ENCODE results near the gene FAM53A. TPM values are rescaled to one million over a fixed set of nuclear protein-coding genes. Genes with fewer than 3 reads are reported as not detected.

Gene FAM53A
- total and polyA plus RNA-seq, 2 experiments from 2014 or later = 4.7 to 6.8 TPM

- H3K27ac ChIP-seq = no peak overlapping the region
- H3K36me3 ChIP-seq (replicated peaks; ENCODE audit: insufficient read depth, low read depth) = no peaks in the 10 kb centered on the region
- H3K4me2 ChIP-seq = no peak overlapping the region
- H3K79me2 ChIP-seq = peaks cover 5% of the 10 kb centered on the region
- DNase-seq (ENCODE audit: low spot score) = no peak
- H3K4me3 ChIP-seq = no peak overlapping the region
- H3K9me2 ChIP-seq (replicated peaks; ENCODE audit: insufficient read depth) = no peaks in the 10 kb centered on the region
- H4K20me1 ChIP-seq (ENCODE audit: insufficient read depth, poor library complexity, severe bottlenecking) = no peaks in the 10 kb centered on the region
- no peaks in the 10 kb centered on the region for H3K4me1 ChIP-seq (ENCODE audit: insufficient read depth)
- no peaks in the 10 kb centered on the region for H3K9me3 ChIP-seq (ENCODE audit: low read depth)
- H2AFZ ChIP-seq = no peak overlapping the region
- WGBS (ENCODE audit: low lambda C conversion rate, missing lambda C conversion rate) = 98% methylated on average over 10 of the region's 16 CpGs
- H3K27me3 ChIP-seq = no peaks in the 10 kb centered on the region
- TF ChIP-seq EZH2 (IDR thresholded peaks at IDR 0.05; ENCODE audit: borderline replicate concordance) (no peak), EZH2phosphoT487 (IDR thresholded peaks at IDR 0.05; ENCODE audit: low read depth, severe bottlenecking, unreplicated experiment) (no peak)
Measured at GRCh38 chr4:1730532-1731135, 46.5 kb upstream of the FAM53A start.

- TF ChIP-seq CTCF (IDR thresholded peaks at IDR 0.05; ENCODE audit: poor library complexity) (no peak), EZH2phosphoT487 (IDR thresholded peaks at IDR 0.05; ENCODE audit: low read depth, severe bottlenecking, unreplicated experiment) (no peak), EZH2 (IDR thresholded peaks at IDR 0.05; ENCODE audit: borderline replicate concordance) (no peak)
- H3K27ac ChIP-seq = no peak overlapping the region
- no peak for DNase-seq (ENCODE audit: low spot score)
- H2AFZ ChIP-seq = no peak overlapping the region
- peaks cover 5% of the 10 kb centered on the region for H3K79me2 ChIP-seq
- 95% methylated on average over 30 of the region's 31 CpGs for WGBS (ENCODE audit: low lambda C conversion rate, missing lambda C conversion rate)
- no peaks in the 10 kb centered on the region for H4K20me1 ChIP-seq (ENCODE audit: insufficient read depth, poor library complexity, severe bottlenecking)
- no peaks in the 10 kb centered on the region for H3K9me2 ChIP-seq (replicated peaks; ENCODE audit: insufficient read depth)
- H3K36me3 ChIP-seq (replicated peaks; ENCODE audit: insufficient read depth, low read depth) = no peaks in the 10 kb centered on the region
- H3K4me2 ChIP-seq = no peak overlapping the region
- H3K4me3 ChIP-seq = no peak overlapping the region
- H3K4me1 ChIP-seq (ENCODE audit: insufficient read depth) = no peaks in the 10 kb centered on the region
- H3K27me3 ChIP-seq = no peaks in the 10 kb centered on the region
- H3K9me3 ChIP-seq (ENCODE audit: low read depth) = no peaks in the 10 kb centered on the region
Measured at GRCh38 chr4:1728061-1728980, 44.2 kb upstream of the FAM53A start.

- Histone ChIP-seq H3K79me2 (peaks cover 15% of the 10 kb centered on the region), H3K4me3 (no peak overlapping the region), H4K20me1 (ENCODE audit: insufficient read depth, poor library complexity, severe bottlenecking) (no peaks in the 10 kb centered on the region), H2AFZ (no peak overlapping the region), H3K4me2 (no peak overlapping the region), H3K36me3 (replicated peaks; ENCODE audit: insufficient read depth, low read depth) (no peaks in the 10 kb centered on the region), H3K9me3 (ENCODE audit: low read depth) (no peaks in the 10 kb centered on the region), H3K27me3 (no peaks in the 10 kb centered on the region), H3K27ac (no peak overlapping the region), H3K4me1 (ENCODE audit: insufficient read depth) (no peaks in the 10 kb centered on the region), H3K9me2 (replicated peaks; ENCODE audit: insufficient read depth) (no peaks in the 10 kb centered on the region)
- 82% methylated on average over 18 of the region's 18 CpGs for WGBS (ENCODE audit: low lambda C conversion rate, missing lambda C conversion rate)
- TF ChIP-seq EZH2 (IDR thresholded peaks at IDR 0.05; ENCODE audit: borderline replicate concordance) = no peak
- TF ChIP-seq EZH2phosphoT487 (IDR thresholded peaks at IDR 0.05; ENCODE audit: low read depth, severe bottlenecking, unreplicated experiment) = no peak
- DNase-seq (ENCODE audit: low spot score) = no peak
Measured at GRCh38 chr4:1727117-1728031, 43.3 kb upstream of the FAM53A start.

GRCh38 chr4:1726146-1726934 is 42.2 kb upstream of the FAM53A start:
- H3K36me3 ChIP-seq (replicated peaks; ENCODE audit: insufficient read depth, low read depth) = no peaks in the 10 kb centered on the region
- H3K79me2 ChIP-seq = peaks cover 23% of the 10 kb centered on the region
- no peak overlapping the region for H3K4me2 ChIP-seq
- no peak overlapping the region for H3K27ac ChIP-seq
- DNase-seq (ENCODE audit: low spot score) = peak; percentile 90
- H3K9me3 ChIP-seq (ENCODE audit: low read depth) = no peaks in the 10 kb centered on the region
- H3K4me1 ChIP-seq (ENCODE audit: insufficient read depth) = peaks cover 5% of the 10 kb centered on the region
- no peaks in the 10 kb centered on the region for H3K27me3 ChIP-seq
- peak overlapping the region; percentile 51 for H2AFZ ChIP-seq
- no peaks in the 10 kb centered on the region for H4K20me1 ChIP-seq (ENCODE audit: insufficient read depth, poor library complexity, severe bottlenecking)
- no peaks in the 10 kb centered on the region for H3K9me2 ChIP-seq (replicated peaks; ENCODE audit: insufficient read depth)
- WGBS (ENCODE audit: low lambda C conversion rate, missing lambda C conversion rate) = 63% methylated on average over 17 of the region's 17 CpGs
- TF ChIP-seq CTCF (IDR thresholded peaks at IDR 0.05; ENCODE audit: poor library complexity) = peak; percentile 97
- no peak for TF ChIP-seq EZH2 (IDR thresholded peaks at IDR 0.05; ENCODE audit: borderline replicate concordance)
- TF ChIP-seq EZH2phosphoT487 (IDR thresholded peaks at IDR 0.05; ENCODE audit: low read depth, severe bottlenecking, unreplicated experiment) = no peak
- H3K4me3 ChIP-seq = no peak overlapping the region
